Activated CD4-positive, alpha-beta T cell treated with anti-CD3 and anti-CD28 coated beads for 4 hours (primary cell): ENCODE measurements around the gene TMEM131.
"Not testable (repeated sequence)": the region's sequence is repeated elsewhere in the genome, so short reads cannot be mapped to it uniquely, and the experiment has no call there.

Source experiments
- DNase-seq, 2 donors: peaks; one replicate each; pipeline ENCODE4 v3.0.0-alpha.2; 2020

TMEM131 gene

GRCh38 chr2:97848306-97848705 is 147.4 kb downstream of the TMEM131 start:
- no peak for DNase-seq

GRCh38 chr2:97846716-97847115 is 149.0 kb downstream of the TMEM131 start:
- not testable (repeated sequence) for DNase-seq

- DNase-seq = no peak
Observed at GRCh38 chr2:97845818-97846217, 149.9 kb downstream of the TMEM131 start.

- DNase-seq = no peak
Observed at GRCh38 chr2:97845133-97845532, 150.6 kb downstream of the TMEM131 start.

- DNase-seq = no peak
Observed at GRCh38 chr2:97844311-97844859, 151.4 kb downstream of the TMEM131 start.

GRCh38 chr2:97840198-97840597 is 155.6 kb downstream of the TMEM131 start:
- no peak for DNase-seq

- DNase-seq = no peak
Observed at GRCh38 chr2:97834610-97835009, 161.1 kb downstream of the TMEM131 start.

- no peak for DNase-seq
Observed at GRCh38 chr2:97831121-97831520, 164.6 kb downstream of the TMEM131 start.

GRCh38 chr2:97829255-97829654 is 166.5 kb downstream of the TMEM131 start:
- not testable (repeated sequence) for DNase-seq

GRCh38 chr2:97827013-97827412 is 168.7 kb downstream of the TMEM131 start:
- not testable (repeated sequence) for DNase-seq

- not testable (repeated sequence) for DNase-seq
Observed at GRCh38 chr2:97826266-97826847, 169.4 kb downstream of the TMEM131 start.

- DNase-seq = not testable (repeated sequence)
Observed at GRCh38 chr2:97824011-97824410, 171.7 kb downstream of the TMEM131 start.

- not testable (repeated sequence) for DNase-seq
Observed at GRCh38 chr2:97821862-97822261, 173.9 kb downstream of the TMEM131 start.

GRCh38 chr2:97819754-97820153 is 176.0 kb downstream of the TMEM131 start:
- no peak for DNase-seq

GRCh38 chr2:97816411-97816810 is 179.3 kb downstream of the TMEM131 start:
- DNase-seq = no peak

GRCh38 chr2:97812931-97813330 is 182.8 kb downstream of the TMEM131 start:
- no peak for DNase-seq

GRCh38 chr2:97808816-97809215 is 186.9 kb downstream of the TMEM131 start:
- DNase-seq = no peak

GRCh38 chr2:97806738-97807618 is 188.8 kb downstream of the TMEM131 start:
- DNase-seq = peak; percentile 72 to 77

- DNase-seq = no peak
Observed at GRCh38 chr2:97805776-97806175, 190.0 kb downstream of the TMEM131 start.

- no peak for DNase-seq
Observed at GRCh38 chr2:97801028-97801427, 194.7 kb downstream of the TMEM131 start.

- no peak for DNase-seq
Observed at GRCh38 chr2:97798416-97798815, 197.3 kb downstream of the TMEM131 start.

- DNase-seq = no peak
Observed at GRCh38 chr2:97797355-97797754, 198.4 kb downstream of the TMEM131 start.

GRCh38 chr2:97796465-97797126 is 199.2 kb downstream of the TMEM131 start:
- no peak for DNase-seq
